ENCODE results near the gene C1orf232. TPM values are rescaled to one million over a fixed set of nuclear protein-coding genes. Genes with fewer than 3 reads are reported as not detected.

The C1orf232 gene
- total RNA-seq, 1 experiment from 2014 or later: not detected

DNA sequence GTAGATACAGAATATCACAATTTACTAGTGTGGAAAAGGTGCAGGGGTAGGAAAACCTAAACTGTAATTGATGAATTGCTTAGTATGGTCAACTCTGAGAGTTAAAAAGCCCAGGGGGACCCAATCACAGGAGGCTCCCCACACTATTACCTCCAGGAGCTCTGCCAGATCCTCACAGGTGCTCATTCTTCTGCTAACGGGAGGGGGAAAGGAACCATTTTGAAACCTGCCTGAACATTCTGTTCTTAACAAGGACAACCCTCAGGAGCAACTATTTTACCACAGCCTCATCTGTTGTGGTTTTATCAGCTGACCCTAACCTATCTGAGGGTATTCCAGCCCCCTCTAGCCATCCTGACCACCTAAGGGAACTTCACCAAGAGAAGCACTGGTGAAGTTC lies 38.1 kb downstream of the C1orf232 start:
- in situ Hi-C loops (cut with HindIII; ENCODE audit: low pct_unique_long_range_greater_than_20kb, low sequenced_read_pairs): no loop called here

DNA sequence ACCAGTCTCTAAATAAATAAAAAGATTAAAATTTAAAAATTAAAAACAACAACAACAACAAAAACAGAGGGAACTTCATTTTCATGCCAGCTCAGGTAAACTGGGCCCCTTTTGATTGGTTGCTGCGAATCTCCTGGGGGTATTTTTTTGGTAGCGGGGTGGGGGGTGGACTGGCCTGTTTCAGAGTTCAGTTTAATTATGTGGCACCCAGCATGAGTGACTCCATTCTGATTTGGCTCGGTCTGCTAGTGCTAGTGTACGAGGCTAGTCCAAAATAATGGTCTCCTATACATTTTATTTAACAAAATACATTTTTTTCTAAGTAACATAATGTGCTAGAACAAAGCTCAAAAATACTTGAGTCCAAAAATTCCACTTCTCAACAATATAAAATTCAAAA lies 39.0 kb downstream of the C1orf232 start:
- in situ Hi-C loops (cut with HindIII; ENCODE audit: low pct_unique_long_range_greater_than_20kb, low sequenced_read_pairs): no loop called here
- DNase-seq (ENCODE audit: low read depth): no peak

More for the DNA sequence above, 38.1 kb downstream of the C1orf232 start:
- no peak for DNase-seq (ENCODE audit: low read depth)

- in situ Hi-C loops (cut with HindIII; ENCODE audit: low pct_unique_long_range_greater_than_20kb, low sequenced_read_pairs): no loop called here
- DNase-seq (ENCODE audit: low read depth): no peak
These were observed 41.3 kb downstream of the C1orf232 start for GRCh38 chr1:26127235-26128163.

GRCh38 chr1:26126321-26127084 lies 42.3 kb downstream of the C1orf232 start:
- in situ Hi-C loops (cut with HindIII; ENCODE audit: low pct_unique_long_range_greater_than_20kb, low sequenced_read_pairs): no loop called here

GRCh38 chr1:26125946-26126320 lies 42.8 kb downstream of the C1orf232 start:
- no peak for DNase-seq (ENCODE audit: low read depth)
- in situ Hi-C loops (cut with HindIII; ENCODE audit: low pct_unique_long_range_greater_than_20kb, low sequenced_read_pairs): no loop called here

More at GRCh38 chr1:26126321-26127084, 42.3 kb downstream of the C1orf232 start:
- DNase-seq (ENCODE audit: low read depth): peak; percentile 96

GRCh38 chr1:26125382-26125781 lies 43.4 kb downstream of the C1orf232 start:
- in situ Hi-C loops (cut with HindIII; ENCODE audit: low pct_unique_long_range_greater_than_20kb, low sequenced_read_pairs): no loop called here
- DNase-seq (ENCODE audit: low read depth): no peak

DNA sequence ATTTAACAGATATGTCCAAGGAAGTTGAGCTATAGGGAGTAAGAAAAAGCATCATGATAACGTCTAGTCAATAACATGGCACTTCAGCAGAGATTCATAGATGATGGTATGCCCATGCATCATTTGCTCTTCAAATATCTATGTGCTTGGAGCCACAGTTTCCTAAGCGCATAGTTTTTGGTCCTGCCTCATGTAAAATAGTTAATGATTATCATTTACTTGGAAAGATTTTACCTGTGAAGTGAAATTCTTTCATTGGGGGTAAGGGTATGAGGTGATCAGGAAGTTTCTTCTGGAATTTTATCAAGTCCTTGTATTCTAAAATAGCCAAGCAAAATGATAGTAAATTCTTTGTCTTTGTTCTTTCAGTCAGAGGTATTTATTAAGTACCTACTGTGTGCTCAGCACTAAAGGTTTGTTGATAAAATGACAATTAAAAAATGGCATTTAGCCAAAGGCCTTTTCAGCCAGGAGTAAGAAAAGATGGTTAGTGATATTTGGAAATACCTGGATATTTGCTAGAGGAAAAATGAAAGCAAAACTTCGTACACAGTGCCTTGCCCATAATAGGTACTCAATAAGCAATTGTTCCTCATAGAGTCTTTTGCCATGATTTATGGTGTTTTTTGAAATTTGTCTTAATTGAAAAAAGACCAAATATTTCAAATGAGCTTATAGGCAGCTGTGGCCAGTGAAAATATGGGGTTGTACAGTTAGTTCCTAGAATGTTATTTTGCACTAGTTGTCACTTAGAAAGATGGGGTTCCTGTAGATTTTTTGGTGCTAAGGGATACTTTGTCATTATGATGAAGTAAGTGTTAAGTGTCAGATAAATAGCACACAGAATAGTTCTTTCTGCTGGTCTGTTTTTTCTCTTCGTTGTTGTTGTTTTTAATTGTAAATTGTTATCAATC lies 44.1 kb downstream of the C1orf232 start:
- in situ Hi-C loops (cut with HindIII; ENCODE audit: low pct_unique_long_range_greater_than_20kb, low sequenced_read_pairs): no loop called here
- no peak for DNase-seq (ENCODE audit: low read depth)

GRCh38 chr1:26122988-26123973 lies 45.5 kb downstream of the C1orf232 start:
- in situ Hi-C loops (cut with HindIII; ENCODE audit: low pct_unique_long_range_greater_than_20kb, low sequenced_read_pairs): no loop called here
- DNase-seq (ENCODE audit: low read depth): peak; percentile 84

DNA sequence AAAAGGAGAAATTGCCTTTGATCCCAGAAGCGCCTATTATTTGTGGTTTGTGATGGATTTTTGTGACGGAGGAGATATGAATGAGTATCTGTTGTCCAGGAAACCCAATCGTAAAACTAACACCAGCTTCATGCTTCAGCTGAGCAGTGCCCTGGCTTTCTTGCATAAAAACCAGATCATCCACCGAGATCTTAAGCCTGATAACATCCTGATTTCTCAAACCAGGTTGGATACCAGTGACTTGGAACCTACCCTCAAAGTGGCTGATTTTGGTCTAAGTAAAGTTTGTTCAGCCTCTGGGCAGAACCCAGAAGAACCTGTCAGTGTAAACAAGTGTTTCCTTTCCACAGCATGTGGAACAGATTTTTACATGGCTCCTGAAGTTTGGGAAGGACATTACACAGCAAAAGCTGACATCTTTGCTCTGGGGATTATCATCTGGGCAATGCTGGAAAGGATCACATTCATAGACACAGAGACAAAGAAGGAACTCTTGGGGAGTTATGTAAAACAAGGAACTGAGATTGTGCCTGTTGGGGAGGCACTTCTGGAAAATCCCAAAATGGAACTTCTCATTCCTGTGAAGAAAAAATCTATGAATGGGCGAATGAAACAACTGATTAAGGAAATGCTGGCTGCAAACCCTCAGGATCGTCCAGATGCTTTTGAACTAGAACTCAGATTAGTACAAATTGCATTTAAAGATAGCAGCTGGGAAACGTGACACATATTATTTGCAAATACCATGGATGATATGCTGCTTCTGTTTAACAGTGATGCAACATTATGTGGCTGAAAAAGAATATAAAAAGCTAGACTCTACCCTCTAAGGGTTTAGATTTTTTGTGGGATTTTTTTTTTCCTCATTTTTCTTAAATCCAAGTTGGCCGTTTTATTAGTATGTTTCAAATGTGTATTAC lies 46.6 kb downstream of the C1orf232 start:
- peak; percentile 64 for DNase-seq (ENCODE audit: low read depth)

GRCh38 chr1:26119892-26120608 lies 48.7 kb downstream of the C1orf232 start:
- in situ Hi-C loops (cut with HindIII; ENCODE audit: low pct_unique_long_range_greater_than_20kb, low sequenced_read_pairs): no loop called here
- no peak for DNase-seq (ENCODE audit: low read depth)

More for the DNA sequence above, 46.6 kb downstream of the C1orf232 start:
- in situ Hi-C loops (cut with HindIII; ENCODE audit: low pct_unique_long_range_greater_than_20kb, low sequenced_read_pairs): no loop called here

DNA sequence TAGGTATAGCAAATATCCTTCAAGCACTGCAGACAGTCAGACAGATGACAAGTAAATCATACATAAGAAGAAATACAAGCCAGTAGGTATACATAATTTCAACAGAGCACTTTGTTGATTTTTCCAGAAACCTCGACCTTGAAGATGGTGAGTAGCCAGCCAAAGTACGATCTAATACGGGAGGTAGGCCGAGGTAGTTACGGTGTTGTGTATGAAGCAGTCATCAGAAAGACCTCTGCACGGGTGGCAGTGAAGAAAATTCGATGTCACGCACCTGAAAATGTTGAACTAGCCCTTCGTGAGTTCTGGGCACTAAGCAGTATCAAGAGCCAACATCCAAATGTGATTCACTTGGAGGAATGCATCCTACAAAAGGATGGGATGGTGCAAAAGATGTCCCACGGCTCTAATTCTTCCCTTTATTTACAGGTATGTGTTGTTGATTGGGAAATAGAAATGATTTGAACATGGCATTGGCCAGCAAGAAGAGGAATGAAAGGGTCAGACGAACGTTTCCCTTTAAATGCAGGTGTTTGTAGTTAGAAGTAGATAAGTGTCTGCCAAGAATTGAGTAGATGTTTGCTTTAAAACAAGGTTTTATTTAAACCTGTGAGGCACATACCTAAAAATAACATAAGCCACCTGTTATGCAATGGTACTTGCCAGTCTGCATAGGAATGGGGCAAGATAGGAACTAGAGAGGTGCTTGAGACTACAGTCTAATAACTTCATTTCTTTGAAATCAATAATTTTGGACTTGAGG lies 54.4 kb downstream of the C1orf232 start:
- in situ Hi-C loops (cut with HindIII; ENCODE audit: low pct_unique_long_range_greater_than_20kb, low sequenced_read_pairs): no loop called here
- no peak for DNase-seq (ENCODE audit: low read depth)
